K562 treated with DMSO at 1 percent for 12 hours (cell line): ENCODE data around the gene FGA. TPM values are rescaled to one million over a fixed set of nuclear protein-coding genes. Genes with fewer than 3 reads are reported as not detected.

Source experiments
- total RNA-seq: library from RNA; unstranded; fragments of 300-600 nt; gene quantifications from 2 replicates; pipeline ENCODE4 v1.2.3, GENCODE V29; 2022; ENCODE audit not compliant: insufficient read depth

The FGA gene
- 0.44 TPM in 1 of 2 replicates, not detected in the other for total RNA-seq

DNA sequence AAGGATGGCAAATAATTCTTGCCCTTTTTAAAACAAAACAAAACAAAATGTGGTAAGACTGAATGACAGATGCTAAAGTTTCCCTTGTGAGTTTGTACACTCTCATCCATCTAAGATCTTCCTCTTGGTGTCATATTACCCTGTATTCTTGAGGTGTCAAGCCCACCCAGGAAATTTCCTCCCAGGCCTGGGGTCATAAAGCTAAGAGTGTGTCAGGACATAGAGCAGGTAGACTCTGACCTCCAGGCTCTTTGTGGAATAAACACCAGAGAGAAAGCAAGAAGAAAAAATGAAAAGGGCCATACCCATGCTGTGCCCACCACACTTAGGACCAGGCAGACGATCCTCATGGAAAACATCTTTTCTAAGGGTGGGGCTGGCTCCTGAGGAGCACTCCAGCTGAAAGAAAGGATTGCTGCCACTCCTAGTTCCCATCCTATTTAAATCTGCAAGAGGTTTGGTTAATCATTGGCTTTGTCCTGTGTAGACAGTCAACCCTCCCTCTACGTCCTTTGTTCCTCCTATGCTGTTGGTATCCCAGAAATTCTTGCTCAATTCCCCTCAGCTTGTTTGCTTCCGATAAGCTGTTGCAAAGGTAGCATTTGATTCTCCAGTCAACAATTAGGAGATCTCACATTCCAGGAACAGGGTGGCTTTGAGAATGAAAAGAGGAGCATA lies at the start of gene FGA:
TSS of gene FGA (minus strand) at position 414 of the 678 bp plus-strand sequence. CDS start at position 359, 55 bp downstream.

DNA sequence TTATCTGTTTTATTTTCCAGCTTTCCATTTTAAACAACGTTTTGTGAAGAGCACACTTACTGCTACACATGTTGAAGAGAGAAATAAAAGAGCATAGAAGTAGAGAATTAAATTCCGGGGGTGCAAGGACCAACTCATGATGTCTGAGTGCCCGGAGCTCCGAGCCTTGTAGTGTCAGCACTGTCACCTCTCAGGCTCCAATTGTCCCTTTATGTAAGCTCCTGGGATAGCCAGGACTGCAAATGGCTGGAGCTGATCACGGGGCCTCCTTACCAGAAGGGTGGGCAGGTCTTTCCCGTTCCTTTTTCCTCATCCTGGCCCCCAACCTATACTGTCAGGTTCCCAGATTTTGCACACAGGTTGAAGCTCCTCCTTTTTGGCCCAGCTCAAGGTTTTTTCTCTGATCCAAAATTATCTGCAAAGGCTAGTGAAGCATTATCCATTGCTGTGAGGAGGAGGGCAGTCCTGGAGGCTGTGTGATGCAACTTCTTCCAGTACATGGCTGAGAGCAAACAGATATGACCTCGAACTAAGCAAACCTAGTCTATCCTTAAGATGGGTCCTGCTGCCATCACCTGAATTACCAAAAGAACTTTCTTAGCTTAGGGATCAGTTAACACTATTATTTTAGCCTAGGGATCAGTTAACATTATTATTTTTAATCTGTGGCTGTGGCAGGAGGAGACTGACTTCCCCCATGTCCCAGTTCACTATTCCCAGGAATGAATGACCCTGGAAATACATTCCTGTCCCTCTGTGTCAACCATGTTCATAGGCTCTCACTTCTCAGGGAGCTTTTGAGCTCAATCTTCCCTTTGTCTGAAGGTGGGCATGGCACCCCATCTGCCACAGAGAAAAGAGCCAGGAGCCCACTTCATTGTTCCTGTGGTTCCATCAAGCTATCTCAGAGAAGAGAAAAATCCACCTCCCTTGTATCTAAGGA lies 22.2 kb upstream of the FGA start, which contains the start of gene FGG:
TSS of gene FGG (minus strand) at position 185 of the 943 bp plus-strand sequence. CDS start at position 138, 47 bp downstream.

DNA sequence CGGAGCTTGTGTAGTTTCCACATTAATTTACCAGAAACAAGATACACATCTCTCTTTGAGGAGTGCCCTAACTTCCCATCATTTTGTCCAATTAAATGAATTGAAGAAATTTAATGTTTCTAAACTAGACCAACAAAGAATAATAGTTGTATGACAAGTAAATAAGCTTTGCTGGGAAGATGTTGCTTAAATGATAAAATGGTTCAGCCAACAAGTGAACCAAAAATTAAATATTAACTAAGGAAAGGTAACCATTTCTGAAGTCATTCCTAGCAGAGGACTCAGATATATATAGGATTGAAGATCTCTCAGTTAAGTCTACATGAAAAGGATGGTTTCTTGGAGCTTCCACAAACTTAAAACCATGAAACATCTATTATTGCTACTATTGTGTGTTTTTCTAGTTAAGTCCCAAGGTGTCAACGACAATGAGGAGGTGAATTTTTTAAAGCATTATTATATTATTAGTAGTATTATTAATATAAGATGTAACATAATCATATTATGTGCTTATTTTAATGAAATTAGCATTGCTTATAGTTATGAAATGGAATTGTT lies 27.8 kb downstream of the FGA start, which contains the start of gene FGB:
TSS of gene FGB (plus strand) at position 315 of the 558 bp plus-strand sequence. CDS start at position 323, 8 bp downstream.

DNA sequence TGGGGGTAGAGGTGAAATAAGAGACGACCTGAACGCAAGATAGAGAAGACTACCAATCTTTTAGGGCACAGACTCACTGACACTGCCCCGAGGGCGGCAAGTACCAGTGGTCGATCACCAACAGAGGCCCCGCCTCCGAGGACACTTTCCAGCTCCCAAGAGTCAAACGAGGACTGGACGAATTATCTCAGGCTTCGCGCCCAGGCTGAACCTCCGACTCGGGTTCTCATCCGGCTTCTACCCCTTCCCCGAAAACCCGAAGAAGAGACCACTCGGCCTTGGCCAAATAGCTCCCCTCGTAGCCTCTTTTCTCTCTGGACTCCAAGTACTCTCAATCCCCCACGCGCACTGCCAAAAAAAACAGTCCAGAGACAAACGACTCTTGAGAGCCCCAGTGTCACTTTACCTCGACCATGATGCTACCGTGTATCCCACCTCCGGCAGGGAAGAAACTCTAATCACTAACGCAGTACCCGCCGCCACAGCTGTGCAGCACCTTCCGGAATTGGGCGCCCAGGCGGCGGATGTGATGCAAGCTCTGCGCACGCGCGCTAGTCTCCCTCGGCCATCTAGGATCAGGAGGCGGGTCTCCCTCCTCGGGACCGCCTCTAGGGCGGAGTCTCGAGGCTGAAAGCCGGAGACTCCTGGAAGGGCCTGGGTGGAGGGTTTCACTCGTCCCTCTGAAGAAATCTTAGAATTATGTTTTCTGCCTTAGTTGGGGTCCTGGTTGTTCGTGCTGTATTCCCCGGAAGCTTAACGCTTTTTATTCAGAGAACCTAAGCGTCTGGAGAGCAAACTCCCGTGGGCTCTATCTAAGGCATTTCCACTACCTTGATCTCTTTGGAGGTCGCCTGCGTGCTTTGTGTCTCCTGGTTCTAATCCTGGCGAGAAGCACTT lies 40.4 kb downstream of the FGA start, which contains the start of gene PLRG1:
TSS of gene PLRG1 (minus strand) at position 507 of the 897 bp plus-strand sequence. CDS start at position 415, 92 bp downstream.

Other genes starting within 250 kb of the FGA start
- 0.60 and 4.6 TPM in 2 replicates for gene DCHS2, start 98.9 kb downstream of the FGA start, total RNA-seq
- 27.8 and 72.3 TPM in 2 replicates for gene PLRG1, start 40.3 kb downstream of the FGA start, total RNA-seq
- gene FGB, start 27.7 kb downstream of the FGA start, total RNA-seq: not detected in 2 replicates
- gene FGG, start 21.9 kb upstream of the FGA start, total RNA-seq: not detected in 2 replicates
- gene LRAT, start 153.3 kb upstream of the FGA start, total RNA-seq: not detected in 2 replicates
- gene RBM46, start 190.5 kb upstream of the FGA start, total RNA-seq: not detected in 2 replicates